GM21786 (cell line): ENCODE measurements around the gene MRGPRF.

ENCODE experiments used
- ATAC-seq: cut with Tn5 transposase; IDR thresholded peaks from one replicate; pipeline ENCODE4 v1.9.1; 2021; ENCODE audit not compliant: unreplicated experiment

MRGPRF gene

DNA sequence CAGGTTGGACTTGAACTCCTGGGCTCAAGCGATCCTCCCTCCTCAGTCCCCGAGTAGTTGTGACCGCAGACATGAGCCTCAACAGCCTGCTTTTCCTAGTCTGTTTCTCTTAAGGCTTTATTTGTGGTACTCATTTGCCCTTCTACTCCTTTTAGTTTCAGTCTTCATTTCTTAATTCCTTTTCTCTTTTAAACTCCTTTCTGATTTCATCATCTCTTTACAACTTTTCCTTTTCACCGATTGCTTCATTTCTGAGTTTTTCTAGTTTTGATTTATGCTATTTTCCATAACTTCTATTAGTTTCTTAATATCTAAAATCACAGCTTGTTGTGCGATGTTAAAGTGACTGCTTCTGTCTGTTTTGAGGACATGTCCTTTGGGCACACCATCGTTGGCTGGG is 17.3 kb upstream of the MRGPRF start:
- ATAC-seq = no peak

DNA sequence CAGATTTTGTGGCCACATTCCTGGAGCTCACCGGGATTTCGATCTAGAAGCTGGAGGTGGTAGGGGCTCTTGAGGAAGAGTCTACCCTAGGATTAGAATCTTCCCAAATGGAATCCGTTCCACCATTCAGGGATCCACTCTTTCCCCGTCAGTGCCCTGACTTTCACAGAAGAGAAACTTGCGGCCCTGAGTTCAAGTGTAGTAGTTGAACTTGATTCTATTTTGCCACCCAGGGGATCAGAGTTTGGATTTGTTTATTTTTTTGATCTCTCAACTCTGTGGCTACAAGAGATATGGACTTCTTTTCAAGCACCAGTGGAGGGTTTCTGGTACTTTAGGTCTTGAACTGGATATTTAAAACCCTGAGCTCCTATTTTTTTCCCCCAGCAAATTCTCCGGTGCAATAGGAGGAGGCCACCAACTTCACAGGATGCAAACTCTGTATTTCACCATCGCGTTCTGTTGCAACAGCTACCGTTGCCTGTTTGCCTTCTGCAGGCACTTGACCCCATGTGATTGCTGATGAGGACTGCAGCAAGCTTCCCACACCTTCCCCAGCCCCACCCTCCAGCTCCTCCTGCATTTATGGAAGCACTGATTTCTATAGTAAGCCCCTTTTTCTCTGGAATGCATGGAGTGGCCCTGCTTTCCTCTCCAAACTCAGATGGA is 14.8 kb upstream of the MRGPRF start:
- no peak for ATAC-seq

DNA sequence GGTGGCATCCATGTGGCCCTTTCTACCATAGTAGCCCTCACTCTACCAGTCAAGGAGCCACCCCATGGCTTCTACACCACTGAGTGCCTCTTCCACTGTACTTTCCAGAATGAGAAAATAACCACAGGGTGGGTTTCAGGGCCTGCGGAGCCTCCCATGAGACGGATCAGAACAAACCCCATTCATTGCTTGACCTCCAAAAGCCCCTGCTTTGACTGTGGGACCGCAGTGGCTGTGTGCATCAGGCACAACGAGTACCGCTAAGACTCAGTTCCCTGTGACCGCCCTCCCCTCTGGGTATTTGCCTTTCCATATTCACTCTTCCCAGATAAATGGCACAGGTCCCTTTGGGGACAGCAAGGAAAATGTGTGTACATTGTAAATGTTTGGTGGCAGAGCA is 11.5 kb upstream of the MRGPRF start:
- no peak for ATAC-seq

DNA sequence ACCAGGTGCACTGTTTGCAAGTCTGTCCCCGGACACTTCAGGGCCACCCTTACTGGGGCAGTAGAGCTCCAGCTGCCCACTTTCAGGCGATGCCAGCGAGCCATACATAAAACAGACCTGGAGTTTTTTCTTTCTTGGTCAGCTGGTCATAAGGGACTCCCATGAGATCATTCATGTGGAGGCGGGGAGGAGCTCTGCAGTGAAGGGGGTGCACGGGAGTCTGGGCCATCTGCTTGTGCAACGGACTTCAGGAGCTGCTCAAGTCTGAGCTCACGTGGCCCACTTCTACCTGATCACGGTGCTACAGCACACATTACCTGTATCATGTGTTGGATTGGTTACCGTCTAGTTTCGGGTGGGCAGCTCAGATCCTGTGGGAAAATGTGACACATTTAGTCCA is 9.2 kb upstream of the MRGPRF start:
- ATAC-seq = no peak

DNA sequence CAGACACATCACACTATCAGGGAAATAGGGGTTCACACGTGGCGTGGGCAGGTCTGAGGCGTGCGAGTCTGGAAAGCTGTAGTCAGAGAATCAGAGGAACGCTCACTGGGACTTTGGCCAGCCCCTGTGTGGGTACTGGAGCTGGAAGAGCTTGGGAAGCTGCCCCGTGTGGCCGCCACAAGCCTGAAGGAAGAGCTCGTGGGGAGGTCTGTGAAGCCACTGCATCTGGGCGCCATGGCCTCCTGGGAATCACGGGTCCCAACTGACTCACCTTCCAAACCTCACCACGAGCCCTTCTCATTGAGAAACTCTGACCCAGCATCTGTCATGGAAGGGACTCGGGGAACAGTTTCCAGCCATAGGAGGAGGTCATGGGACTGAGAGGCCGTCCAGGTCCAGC is 5.9 kb upstream of the MRGPRF start:
- no peak for ATAC-seq

DNA sequence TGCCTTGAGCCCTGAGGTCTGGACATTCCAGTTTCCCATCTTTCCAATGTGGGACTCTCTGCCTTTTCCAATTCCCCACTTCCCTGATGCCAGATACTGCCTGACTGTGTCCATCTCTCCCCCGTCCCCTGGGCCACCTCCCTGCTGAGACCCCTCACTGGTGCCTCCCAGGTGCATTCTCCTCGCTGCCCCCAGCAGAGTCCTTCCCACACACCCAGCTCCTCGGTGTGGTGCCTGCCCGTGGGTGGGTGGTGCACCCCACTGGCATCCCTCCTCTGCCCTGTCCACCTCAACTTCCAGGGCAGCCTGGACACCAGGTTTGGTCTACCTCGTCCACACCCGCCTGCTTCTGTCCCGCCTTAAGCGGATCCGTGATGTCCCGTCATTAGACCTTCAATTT is 4.9 kb upstream of the MRGPRF start:
- no peak for ATAC-seq

DNA sequence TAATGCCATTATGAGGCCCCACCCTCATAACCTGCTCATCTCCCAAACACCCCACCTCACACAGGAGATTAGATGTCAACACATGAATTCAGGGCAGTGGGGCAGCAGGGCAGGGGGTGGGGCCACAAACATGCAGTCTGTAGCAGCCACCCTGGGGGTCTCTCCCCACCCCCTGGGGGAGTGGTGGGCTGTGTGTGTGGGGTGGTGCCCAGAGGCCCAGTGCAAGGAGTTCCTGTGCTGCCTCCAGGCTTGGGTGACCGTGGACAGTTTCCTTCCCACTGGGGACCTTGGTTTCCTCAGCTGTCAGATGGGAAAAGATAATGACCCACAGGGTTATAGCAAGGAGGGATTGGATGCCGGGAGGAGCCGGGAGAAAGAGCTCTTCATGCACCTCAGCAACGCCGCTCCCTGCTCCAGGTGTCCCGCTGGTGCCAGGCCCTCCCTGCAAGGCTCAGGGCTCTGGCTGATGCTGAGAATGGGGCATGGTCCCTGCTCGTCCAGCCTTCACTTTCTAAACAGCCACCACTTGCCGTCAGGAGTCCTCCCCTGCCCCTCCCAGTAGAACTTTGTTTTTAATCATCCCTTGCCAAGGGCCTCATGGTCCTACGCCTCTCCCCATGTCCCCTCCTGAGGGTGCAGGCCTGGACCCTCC is 2.0 kb upstream of the MRGPRF start:
- no peak for ATAC-seq

DNA sequence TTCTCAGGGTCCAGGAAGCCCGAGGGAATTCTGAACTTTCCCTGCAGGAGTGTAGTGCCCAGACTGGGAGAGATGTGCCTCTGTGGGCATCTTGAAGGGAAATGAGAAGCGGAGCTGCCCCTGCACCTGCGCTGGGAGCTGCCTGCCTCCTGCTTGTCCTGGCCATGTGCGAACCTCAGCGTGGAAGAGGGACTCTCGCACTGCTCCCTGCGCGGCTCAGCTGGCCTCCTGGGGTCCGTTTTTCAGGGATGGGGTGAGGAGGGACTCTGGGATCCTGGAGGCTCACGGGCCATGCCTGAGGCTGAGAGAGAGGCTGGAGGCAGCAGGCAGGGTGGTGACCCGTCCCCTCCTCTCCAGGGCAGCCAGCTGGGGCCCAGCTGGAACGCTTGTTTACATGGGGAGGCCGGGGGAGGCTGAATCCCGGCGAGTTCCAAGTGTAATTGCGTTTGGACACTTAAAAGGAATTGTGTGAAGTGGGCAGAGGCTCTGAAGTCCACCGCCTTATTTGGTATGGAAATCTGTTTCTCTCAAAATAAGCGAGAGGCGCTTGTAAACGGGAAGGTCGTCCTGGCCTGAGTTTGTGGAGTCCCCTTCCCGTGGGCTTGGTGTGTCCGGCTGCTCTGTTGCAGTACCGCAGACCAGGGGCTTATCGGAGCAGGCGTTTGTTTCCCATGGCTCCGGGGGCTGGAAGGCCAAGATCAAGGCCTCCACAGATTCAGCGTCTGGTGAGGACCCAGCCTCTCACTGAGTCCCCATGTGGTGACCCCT is 1.2 kb upstream of the MRGPRF start:
- ATAC-seq = no peak

DNA sequence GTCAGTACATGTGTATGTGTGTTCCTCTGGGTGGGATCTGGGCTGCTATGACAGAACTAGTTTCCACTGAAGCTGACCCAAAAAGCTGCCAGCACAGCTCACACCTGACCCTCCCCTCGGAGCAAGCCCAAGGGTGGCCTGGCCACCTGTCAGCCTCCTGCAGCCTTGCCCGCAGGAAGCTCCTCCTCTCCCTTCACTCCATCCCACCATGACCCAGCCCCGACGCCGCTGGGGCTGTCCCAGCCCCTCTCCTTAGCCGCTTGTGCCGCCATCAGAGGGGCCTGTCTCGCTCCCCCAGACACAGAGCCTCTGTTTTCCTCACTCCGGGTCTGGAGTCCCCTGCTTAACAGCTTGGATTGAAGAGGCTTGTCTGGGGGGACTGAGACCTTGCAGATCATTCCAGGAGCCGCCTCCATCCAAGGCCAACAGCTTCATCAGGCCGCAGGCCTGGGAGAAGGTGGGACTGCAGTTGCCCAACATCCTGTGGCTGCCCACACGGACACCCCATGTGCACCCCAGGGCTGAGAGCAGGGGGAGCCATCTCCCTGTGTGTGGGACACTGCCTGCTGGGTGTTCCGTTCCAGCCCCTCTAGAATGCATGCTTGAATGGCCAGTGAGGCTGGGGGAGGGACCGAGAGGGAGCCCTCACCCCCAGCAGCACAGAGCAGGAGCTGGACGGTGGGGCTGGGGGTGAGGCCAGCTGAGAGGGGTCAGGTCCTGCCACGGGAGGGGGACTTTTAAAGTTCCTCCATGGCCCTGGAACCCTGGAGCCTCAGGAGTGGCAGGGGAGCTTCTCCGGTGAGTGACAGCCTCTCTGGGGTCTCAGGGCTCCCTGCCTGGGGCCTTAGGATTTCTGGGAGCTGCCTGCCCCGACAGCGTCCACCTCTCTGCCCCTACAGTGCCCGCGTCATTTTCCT is 696 bp downstream of the MRGPRF start:
- no peak for ATAC-seq

DNA sequence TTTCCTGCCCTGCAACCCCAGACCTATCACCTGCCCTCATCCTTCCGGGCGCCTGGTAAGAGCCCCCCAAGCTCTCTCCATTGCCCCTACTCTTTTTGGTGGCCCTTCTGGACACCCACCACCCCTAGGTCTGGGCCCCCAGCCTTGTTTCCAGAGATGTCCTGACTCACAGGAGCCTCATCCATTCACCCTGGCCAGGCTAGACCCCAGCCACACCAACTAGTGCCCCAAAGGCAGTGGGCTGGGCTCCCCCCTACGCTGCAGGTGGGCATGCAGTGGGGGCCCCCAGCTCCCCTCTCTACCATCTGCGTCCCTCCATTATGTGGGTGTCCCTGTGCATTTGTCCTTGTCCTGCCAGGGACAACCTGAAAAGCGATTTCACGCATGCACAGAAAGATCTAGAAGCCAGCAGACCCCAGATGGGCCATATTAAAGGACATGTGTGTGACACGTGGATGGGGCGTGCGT is 1.4 kb downstream of the MRGPRF start:
- no peak for ATAC-seq

DNA sequence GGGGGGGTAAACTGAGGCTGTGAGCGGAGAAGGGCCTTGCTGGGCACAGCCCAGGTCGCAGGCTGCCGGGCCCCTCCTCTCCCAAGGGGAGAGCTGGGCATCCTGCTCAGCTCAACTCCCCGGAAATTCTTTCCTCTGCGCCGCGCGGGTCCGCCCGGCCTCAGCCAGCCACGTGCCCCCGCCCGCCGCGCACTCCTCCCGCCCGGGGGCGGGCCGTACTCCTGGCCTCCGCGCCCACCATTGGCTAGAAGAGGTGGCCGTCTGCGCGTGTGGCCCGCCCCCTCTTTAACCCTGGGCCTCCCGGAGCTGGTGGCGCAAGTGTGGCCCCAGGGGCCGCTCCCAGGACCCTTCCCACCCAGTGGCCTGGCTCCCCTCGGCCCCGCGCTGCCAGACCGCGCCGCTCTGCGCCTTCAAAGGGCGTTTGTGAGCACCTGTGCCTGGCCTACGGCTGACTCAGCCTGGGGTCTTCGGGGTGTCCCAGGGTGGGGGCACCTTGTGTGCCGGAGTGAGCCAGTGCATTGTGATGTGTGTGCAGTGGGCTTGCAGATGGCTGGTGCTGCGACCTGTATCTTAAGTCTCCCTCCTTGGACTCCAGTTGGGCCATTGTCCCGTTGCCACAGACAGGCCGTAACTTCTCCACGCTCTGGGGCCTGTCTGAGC is 2.0 kb downstream of the MRGPRF start:
- ATAC-seq = no peak

DNA sequence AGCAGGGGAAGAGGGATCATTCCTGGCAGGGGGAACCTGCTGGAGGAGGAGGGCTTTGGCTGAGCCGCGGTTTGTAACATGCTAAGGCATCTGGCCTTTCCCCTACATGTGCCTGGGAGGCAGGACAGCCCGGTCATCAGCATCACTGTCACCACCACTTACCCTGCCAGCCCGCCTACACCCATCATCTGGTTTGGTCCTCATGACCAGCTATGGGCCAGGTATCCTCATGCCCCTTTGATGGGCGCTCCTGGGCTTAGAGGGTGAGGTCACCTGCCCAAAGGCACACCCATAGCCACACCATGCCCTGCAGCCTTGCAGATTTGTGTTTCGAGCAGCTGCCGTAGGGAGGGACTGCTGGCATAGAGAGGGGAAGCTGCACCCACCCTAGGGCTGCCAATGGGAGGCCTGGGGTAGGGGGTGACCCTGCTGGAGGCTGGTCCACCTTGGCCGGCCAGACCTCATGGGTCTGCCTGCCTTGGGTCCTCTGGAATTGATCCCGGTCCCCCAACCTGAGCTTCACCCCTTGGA is 2.6 kb downstream of the MRGPRF start:
- no peak for ATAC-seq

DNA sequence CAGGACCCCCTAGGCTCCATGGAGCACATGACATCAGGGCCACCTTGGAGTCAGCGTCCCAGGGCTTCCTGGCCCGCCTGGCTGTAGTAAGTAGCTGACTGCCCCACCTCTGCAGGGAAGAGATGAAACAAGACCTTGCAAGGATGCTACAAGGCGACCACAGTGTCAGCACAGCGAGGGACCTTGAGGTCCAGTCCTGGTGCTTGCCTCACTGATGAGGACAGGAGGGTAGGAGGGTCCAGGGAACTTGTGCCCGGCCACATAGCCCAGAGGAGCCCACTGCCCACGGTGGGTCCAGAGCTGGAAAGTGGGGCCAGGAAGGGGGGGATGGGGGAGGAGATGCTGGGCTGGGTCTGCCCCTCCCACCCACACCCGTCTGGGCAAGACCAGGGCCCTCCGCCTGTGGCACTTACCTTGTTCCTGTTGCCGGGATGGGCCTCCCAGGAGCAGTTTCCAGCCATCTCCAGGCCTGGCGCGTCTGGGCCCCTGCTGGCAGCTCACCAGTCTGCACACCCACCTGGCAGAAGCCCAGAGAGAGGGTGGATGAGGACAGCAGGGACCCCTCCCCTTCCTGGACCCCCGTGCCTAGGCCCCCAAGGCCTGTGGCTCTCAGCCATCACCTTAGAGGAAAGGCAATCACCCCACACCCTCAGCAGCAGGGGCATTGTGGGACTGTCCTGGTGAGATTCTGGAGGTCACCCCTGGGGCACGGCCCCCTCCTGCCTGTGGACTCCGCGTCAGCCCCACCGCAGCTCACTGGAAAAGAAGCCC is 3.4 kb downstream of the MRGPRF start:
- ATAC-seq = no peak

DNA sequence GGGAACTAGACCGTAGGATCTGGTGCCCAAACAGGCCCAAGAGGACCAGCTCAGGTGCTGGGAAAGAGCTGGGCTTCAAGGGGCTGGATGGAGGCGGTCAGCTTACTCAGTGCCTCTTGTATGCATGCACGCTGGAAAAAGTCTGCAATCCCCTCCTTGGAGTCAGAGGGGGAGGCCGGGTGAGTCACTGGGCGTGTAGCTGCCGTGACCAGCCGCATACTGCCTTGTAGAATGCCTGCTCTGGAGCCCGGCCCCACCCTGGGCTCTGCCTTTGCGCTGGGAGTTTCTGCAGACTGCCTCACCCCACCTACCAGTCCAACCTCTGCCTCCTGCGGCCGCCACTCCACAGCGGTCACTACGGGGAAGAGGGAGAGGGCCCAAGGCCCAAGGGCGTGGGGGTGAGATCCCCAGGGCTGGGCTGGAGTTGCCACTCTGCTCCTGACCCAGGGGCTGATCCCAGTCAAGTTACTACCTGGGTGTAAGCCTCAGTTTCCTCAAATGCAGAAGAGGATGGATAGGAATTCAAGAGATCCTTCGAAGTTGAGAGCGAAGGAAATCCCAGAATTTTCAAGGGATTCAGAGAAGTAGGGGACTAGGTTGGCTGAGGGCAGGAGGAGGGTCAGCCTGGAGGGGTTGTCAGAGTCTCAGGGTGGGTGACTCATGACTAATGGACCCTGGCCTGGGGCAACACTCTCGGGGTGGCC is 4.2 kb downstream of the MRGPRF start:
- ATAC-seq = no peak

DNA sequence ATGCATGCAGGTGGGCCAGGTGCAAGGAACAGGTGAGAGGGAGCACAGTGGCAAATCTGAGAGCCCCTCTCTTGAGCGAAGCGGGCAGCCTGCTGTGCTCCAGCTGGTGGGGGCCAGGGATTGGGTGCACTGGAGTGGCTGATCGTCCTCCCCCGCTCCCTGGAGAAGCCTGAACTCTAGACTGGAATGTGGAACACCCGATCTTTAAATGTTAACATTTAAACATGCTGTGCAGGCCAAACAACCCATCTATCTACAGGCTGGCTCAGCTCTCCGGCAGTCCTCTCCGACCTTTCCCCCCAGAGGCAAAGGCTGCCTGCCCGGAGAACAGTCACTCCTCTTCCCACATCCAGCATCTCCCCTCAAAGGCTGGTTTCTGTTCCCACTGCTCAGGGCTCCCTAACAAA is 5.1 kb downstream of the MRGPRF start:
- ATAC-seq = no peak

DNA sequence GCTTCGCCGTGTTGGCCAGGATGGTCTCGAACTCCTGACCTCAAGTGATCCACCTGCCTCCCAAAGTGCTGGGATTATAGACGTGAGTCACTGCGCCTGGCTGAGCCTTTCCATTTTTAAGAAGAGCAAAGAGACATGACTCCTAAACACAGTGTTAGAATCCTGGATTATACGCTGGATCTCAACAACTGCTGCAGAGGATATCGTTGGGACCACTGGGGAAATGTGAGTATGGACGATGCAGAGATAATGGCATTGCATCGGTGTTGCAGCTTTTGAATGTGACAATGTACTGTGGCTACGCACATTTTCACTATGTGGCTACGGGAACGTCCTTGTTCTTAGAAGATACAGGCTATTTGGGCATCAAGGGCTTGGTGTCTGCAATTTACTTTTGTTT is 6.2 kb downstream of the MRGPRF start:
- ATAC-seq = no peak

DNA sequence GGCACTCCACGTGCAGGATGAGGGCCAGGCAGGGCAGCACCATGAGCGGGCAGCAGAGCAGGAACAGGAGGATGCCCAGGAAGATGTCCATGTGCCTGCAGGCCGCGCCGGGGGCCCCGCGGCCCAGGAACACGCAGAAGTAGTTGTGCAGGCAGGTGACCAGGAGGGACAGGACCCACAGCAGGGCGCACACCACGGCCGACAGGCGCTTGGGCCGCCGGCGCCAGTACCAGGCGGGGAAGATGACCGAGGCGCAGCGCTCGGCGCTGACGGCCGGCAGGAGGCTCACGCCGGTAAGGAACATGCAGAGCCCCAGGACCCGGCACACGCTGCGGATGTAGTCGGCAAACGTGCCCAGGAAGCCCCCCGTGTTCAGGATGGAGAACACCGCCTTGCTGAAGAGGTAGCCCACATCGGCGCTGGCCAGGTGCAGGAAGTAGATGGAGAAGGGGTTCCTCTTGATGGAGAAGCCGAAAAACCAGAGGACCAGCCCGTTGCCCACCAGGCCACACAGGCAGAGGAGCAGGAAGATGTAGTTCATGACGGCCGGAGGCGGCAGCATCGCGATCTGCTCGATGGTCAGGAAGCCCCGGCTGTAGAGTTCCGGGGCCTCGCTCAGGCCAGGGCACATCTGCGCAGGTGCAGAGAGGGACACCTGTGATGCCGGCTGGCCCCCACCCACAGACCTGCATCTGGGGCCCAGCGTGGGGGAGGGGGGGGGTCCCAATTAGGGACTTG is 7.2 kb downstream of the MRGPRF start:
- ATAC-seq = no peak

DNA sequence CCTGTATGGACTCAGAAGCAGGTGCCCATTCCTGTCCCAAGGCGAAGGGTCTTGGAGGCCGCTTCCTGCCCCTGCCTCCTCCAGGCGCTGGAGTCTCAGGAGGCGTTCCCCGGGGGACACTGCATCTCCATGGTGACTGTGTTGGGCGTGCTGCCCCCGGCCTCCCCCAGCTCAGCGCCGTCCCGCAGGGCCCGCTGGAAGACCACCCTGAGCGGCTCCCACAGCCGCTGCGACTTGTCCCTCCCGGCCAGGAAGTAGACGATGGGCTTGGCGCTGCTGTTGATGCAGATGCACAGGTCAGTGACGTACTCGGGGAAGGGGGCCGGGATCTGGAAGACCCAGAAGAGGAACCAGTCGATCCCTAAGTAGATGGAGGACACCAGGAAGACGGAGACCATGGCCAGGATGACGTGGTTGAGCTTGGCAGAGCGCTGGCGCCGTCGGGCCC is 7.8 kb downstream of the MRGPRF start:
- ATAC-seq = no peak
